HepG2 (cell line): ENCODE measurements around the gene SH3BP2. TPM values are rescaled to one million over a fixed set of nuclear protein-coding genes. Genes with fewer than 3 reads are reported as not detected.

Experiments
- DDIT3 ChIP-seq: sonication (generic); formaldehyde crosslinking; IDR thresholded peaks from 2 replicates; pipeline ENCODE4 v1.4.0; 2020; ENCODE audit warnings: mild to moderate bottlenecking, missing genetic modification reagents
- HMGA1 ChIP-seq: sonication (generic); formaldehyde crosslinking; conservative IDR thresholded peaks from 2 replicates; pipeline ENCODE4 v1.4.0; 2020; ENCODE audit warnings: missing genetic modification reagents
- MIXL1 ChIP-seq: IDR thresholded peaks from 2 replicates; pipeline ENCODE4 v1.6.1; 2016
- MTF1 ChIP-seq: sonication (generic); formaldehyde crosslinking; IDR thresholded peaks from 2 replicates; pipeline ENCODE4 v1.5.0; 2020; ENCODE audit warnings: missing genetic modification reagents
- NFYB ChIP-seq: sonication (generic); formaldehyde crosslinking; IDR thresholded peaks from 2 replicates; pipeline ENCODE4 v1.4.0; 2020; ENCODE audit warnings: missing genetic modification reagents
- NRL ChIP-seq: sonication (generic); formaldehyde crosslinking; IDR thresholded peaks from 2 replicates; pipeline ENCODE4 v1.5.0; 2020; ENCODE audit warnings: missing genetic modification reagents, mild to moderate bottlenecking, moderate library complexity, borderline replicate concordance
- PRDM4 ChIP-seq: sonication (generic); formaldehyde crosslinking; IDR thresholded peaks from 2 replicates; pipeline ENCODE4 v1.9.0; 2021; ENCODE audit warnings: missing genetic modification reagents, borderline replicate concordance
- SMAD9 ChIP-seq: sonication (generic); formaldehyde crosslinking; IDR thresholded peaks from 2 replicates; pipeline ENCODE4 v1.5.1; 2020; ENCODE audit warnings: mild to moderate bottlenecking, missing genetic modification reagents
- SMYD3 ChIP-seq: sonication (generic); formaldehyde crosslinking; IDR thresholded peaks from 2 replicates; pipeline ENCODE4 v1.8.1; 2023; ENCODE audit warnings: mild to moderate bottlenecking, missing genetic modification reagents
- SNAI1 ChIP-seq: sonication (generic); formaldehyde crosslinking; IDR thresholded peaks from 2 replicates; pipeline ENCODE4 v1.5.0; 2020; ENCODE audit warnings: mild to moderate bottlenecking, missing genetic modification reagents, borderline replicate concordance
- THRA ChIP-seq: sonication (generic); formaldehyde crosslinking; IDR thresholded peaks from 2 replicates; pipeline ENCODE4 v1.4.0; 2020; ENCODE audit warnings: missing genetic modification reagents, borderline replicate concordance
- ZBTB25 ChIP-seq: IDR thresholded peaks from 2 replicates; pipeline ENCODE4 v1.6.1; 2018; ENCODE audit warnings: missing genetic modification reagents
- ZFP36L1 ChIP-seq: sonication (generic); formaldehyde crosslinking; IDR thresholded peaks from 2 replicates; pipeline ENCODE4 v1.8.0; 2022; ENCODE audit warnings: mild to moderate bottlenecking, missing genetic modification reagents, moderate library complexity
- ZFY ChIP-seq: sonication (generic); formaldehyde crosslinking; IDR thresholded peaks from 2 replicates; pipeline ENCODE4 v1.4.0; 2020; ENCODE audit warnings: missing genetic modification reagents
- ZHX1 ChIP-seq: sonication (generic); formaldehyde crosslinking; IDR thresholded peaks from 2 replicates; pipeline ENCODE4 v1.8.1; 2022; ENCODE audit warnings: low read depth, mild to moderate bottlenecking, missing genetic modification reagents
- ZNF317 ChIP-seq: sonication (generic); formaldehyde crosslinking; IDR thresholded peaks from 2 replicates; pipeline ENCODE4 v1.5.0; 2020; ENCODE audit warnings: mild to moderate bottlenecking, missing genetic modification reagents
- ZNF33B ChIP-seq: sonication (generic); formaldehyde crosslinking; IDR thresholded peaks from 2 replicates; pipeline ENCODE4 v1.5.1; 2020; ENCODE audit warnings: mild to moderate bottlenecking, missing genetic modification reagents
- ZNF547 ChIP-seq: sonication (generic); formaldehyde crosslinking; IDR thresholded peaks from 2 replicates; pipeline ENCODE4 v1.5.1; 2020; ENCODE audit warnings: mild to moderate bottlenecking, missing genetic modification reagents
- ZNF558 ChIP-seq: sonication (generic); formaldehyde crosslinking; IDR thresholded peaks from 2 replicates; pipeline ENCODE4 v1.9.0; 2022; ENCODE audit warnings: mild to moderate bottlenecking, missing genetic modification reagents, borderline replicate concordance
- ZNF605 ChIP-seq: sonication (generic); formaldehyde crosslinking; IDR thresholded peaks from 2 replicates; pipeline ENCODE4 v1.8.0; 2022; ENCODE audit warnings: mild to moderate bottlenecking, missing genetic modification reagents
- ZNF629 ChIP-seq: sonication (generic); formaldehyde crosslinking; conservative IDR thresholded peaks from 2 replicates; pipeline ENCODE4 v1.5.0; 2020; ENCODE audit warnings: missing genetic modification reagents
- ZSCAN9 ChIP-seq: IDR thresholded peaks from 2 replicates; pipeline ENCODE4 v1.6.1; 2016; ENCODE audit warnings: borderline replicate concordance
- polyA plus RNA-seq, 8 experiments: library from polyadenylated mRNA; depleted of rRNA in 3 of 8; stranded (reverse) in 7 of 8; unstranded in 1 of 8; fragments of >200 nt; fragmentation: Illumina TruSeq in 4 of 8; extraction: Trizol in 4 of 8; gene quantifications; 2 replicates each; pipeline versions ENCODE4 v1.2.1 to v1.2.3, GENCODE V29; 2011 to 2016; ENCODE audit warnings: low read depth in 4 of 8, missing spikeins in 1 of 8, mixed read lengths in 1 of 8; ENCODE audit not compliant: insufficient read depth in 1 of 8
- total RNA-seq, 5 experiments: library from RNA; depleted of rRNA; stranded (reverse); fragments of >200 nt; fragmentation: Illumina TruSeq; extraction: Trizol; gene quantifications; 2 replicates each; pipeline ENCODE4 v1.2.3, GENCODE V29; 2016; ENCODE audit warnings: low read depth in 1 of 5

Gene SH3BP2
- total and polyA plus RNA-seq, 2 of the 13 experiments (the other 11 are each of a cell fraction or from before 2014, with no cell fraction given): 16.9 to 34.5 TPM

- TF ChIP-seq THRA (CRISPR knock-in tag): peak; percentile 61; the same call in 1 of the 2 replicates
- peak; percentile 80 for TF ChIP-seq ZFY
- peak; percentile 84 for TF ChIP-seq ZNF547 (CRISPR knock-in tag)
- peak; percentile 89 for TF ChIP-seq SNAI1
- TF ChIP-seq NRL (CRISPR knock-in tag): peak; percentile 60; the same call in 1 of the 2 replicates
- TF ChIP-seq ZNF317 (CRISPR knock-in tag): peak; percentile 74
- no peak for TF ChIP-seq MTF1 (CRISPR knock-in tag)
- TF ChIP-seq ZFP36L1 (CRISPR knock-in tag): peak; percentile 71; the same call in 1 of the 2 replicates
- TF ChIP-seq ZHX1 (CRISPR knock-in tag): peak; percentile 47; the same call in 1 of the 2 replicates
- TF ChIP-seq ZNF558 (CRISPR knock-in tag): peak; percentile 68; the same call in 1 of the 2 replicates
- TF ChIP-seq NFYB (CRISPR knock-in tag): 0 out of 2 replicates have a peak, but pooled peaks have one; percentile 25
- peak; percentile 63; the same call in 1 of the 2 replicates for TF ChIP-seq SMYD3 (CRISPR knock-in tag)
- TF ChIP-seq SMAD9: peak; percentile 91
- no peak for TF ChIP-seq HMGA1 (CRISPR knock-in tag)
- TF ChIP-seq ZNF33B (CRISPR knock-in tag): no peak
- peak; percentile 58; the same call in 1 of the 2 replicates for TF ChIP-seq MIXL1 (CRISPR knock-in tag)
- TF ChIP-seq ZNF629 (CRISPR knock-in tag): no peak
- no peak for TF ChIP-seq PRDM4 (CRISPR knock-in tag)
- peak; percentile 70; the same call in 1 of the 2 replicates for TF ChIP-seq ZSCAN9 (CRISPR knock-in tag)
- peak; percentile 78; the same call in 1 of the 2 replicates for TF ChIP-seq ZNF605 (CRISPR knock-in tag)
- no peak for TF ChIP-seq DDIT3 (CRISPR knock-in tag)
- TF ChIP-seq ZBTB25 (CRISPR knock-in tag): peak; percentile 16; the same call in 1 of the 2 replicates
Measured at GRCh38 chr4:2792711-2793585, at the start of gene SH3BP2 (continued).
